IPS DF 6.9 (cell line): ENCODE results near the gene SLC51B.
A peak's percentile ranks its signal among the peaks of the same experiment; 100 is the strongest.
"Not testable (repeated sequence)": the region's sequence is repeated elsewhere in the genome, so short reads cannot be mapped to it uniquely, and the experiment has no call there.

Experiments
- DNase-seq: peaks from one replicate; pipeline ENCODE4 v3.0.0-alpha.2; 2013; ENCODE audit warnings: low read depth, low spot score
- H3K27ac ChIP-seq: one replicate; pipeline ENCODE4 v1.5.1; 2013; ENCODE audit warnings: low read length, control low read depth
- H3K27me3 ChIP-seq: 2 replicates; pipeline ENCODE4 v1.6.1; 2013; ENCODE audit warnings: mild to moderate bottlenecking, low read length; ENCODE audit not compliant: control insufficient read depth, insufficient read depth
- H3K36me3 ChIP-seq: 2 replicates; pipeline ENCODE4 v1.6.1; 2013; ENCODE audit warnings: low read length; ENCODE audit not compliant: control insufficient read depth, insufficient read depth
- H3K4me1 ChIP-seq: 2 replicates; pipeline ENCODE4 v1.6.1; 2013; ENCODE audit warnings: low read length; ENCODE audit not compliant: control insufficient read depth, insufficient read depth
- H3K4me3 ChIP-seq: 2 replicates; pipeline ENCODE4 v1.5.1; 2013; ENCODE audit warnings: mild to moderate bottlenecking, low read length
- H3K9me3 ChIP-seq: 2 replicates; pipeline ENCODE4 v1.6.1; 2013; ENCODE audit warnings: low read length, inconsistent platforms; ENCODE audit not compliant: control insufficient read depth, insufficient read depth
- WGBS: extraction: QIAGEN DNeasy Blood & Tissue Kit; methylation state at CpG from one replicate; pipeline ENCODE4 v1.1.7; 2013; ENCODE audit warnings: mixed read lengths, missing lambda C conversion rate; ENCODE audit not compliant: insufficient read length, insufficient coverage; 5-methylcytosine and 5-hydroxymethylcytosine counted together

SLC51B gene

DNA sequence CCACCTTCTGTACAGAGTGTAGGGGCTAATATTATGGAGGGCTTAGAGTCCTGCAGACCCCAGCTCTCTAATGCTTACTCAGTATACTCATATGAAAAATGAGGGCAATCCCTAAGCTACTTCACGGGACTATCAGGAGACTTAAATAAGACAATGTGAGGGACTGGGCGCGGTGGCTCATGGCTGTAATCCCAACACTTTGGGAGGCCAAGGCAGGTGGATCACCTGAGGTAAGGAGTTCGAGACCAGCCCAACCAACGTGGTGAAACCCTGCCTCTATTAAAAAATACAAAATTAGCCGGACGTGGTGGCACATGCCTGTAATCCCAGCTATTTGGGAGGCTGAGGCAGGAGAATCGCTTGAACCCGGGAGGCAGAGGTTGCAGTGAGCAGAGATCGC lies 54.6 kb downstream of the SLC51B start:
- WGBS: no CpG with 5 or more reads among the region's 10 CpGs
- not testable (repeated sequence) for H3K9me3 ChIP-seq, H3K36me3 ChIP-seq, H3K4me3 ChIP-seq, H3K27ac ChIP-seq, H3K4me1 ChIP-seq, H3K27me3 ChIP-seq, DNase-seq

DNA sequence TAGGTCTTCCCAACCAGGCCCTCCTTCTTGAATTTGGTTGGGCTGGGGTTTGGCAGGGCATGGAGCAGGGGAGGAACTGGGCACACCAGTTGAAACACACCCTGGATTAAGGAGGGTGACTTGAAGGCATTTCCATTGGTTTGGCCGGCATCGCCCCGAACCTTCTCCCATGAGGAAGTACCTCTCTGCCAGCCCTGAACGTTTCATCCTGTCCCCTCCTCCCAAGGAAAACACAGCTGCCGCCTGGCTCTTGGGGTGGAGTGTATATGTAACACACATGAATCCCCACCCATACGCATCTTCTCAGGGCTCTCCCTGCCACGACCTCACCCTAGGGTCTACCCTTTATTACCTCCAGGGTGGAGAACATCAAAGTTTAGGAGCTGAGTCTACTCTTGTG lies 55.3 kb downstream of the SLC51B start:
- DNase-seq: no peak
- Histone ChIP-seq H3K27me3 (peaks cover 3% of the 10 kb centered on the region; the same call in 1 of the 2 replicates), H3K4me3 (no peak overlapping the region), H3K36me3 (no peaks in the 10 kb centered on the region), H3K27ac (no peak overlapping the region), H3K9me3 (no peaks in the 10 kb centered on the region), H3K4me1 (no peaks in the 10 kb centered on the region; the same call in 1 of the 2 replicates)
- WGBS: no CpG with 5 or more reads among the region's 7 CpGs

DNA sequence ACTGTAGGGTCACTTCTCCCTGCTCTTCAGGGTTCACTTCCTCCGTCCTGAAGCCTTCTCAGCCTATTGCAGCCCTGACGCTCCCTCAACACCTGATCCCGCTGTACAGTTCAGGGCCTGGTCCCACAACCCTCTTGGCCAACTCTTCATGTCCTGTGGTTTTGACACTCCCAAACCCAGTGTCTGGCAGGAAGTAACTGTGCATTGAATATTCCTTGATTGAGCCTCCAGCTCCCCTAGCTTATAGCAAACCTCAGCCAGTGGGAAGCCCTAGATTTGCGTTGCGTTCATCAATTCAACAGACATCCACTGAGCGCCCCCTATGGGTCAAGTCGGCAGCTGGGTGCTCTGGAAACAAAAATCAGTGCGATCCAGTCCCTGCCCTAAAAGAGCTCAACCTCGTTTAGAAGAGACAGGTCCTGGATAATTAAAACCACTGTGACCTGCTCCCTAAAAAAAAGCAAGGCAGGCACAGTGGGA lies 56.3 kb downstream of the SLC51B start:
- Histone ChIP-seq H3K36me3 (no peaks in the 10 kb centered on the region), H3K4me1 (no peaks in the 10 kb centered on the region; the same call in 1 of the 2 replicates), H3K9me3 (no peaks in the 10 kb centered on the region), H3K27me3 (peaks cover 3% of the 10 kb centered on the region; the same call in 1 of the 2 replicates), H3K27ac (no peak overlapping the region), H3K4me3 (peak overlapping the region; percentile 28; the same call in 1 of the 2 replicates)
- DNase-seq: peak; percentile 68
- WGBS: no CpG with 5 or more reads among the region's 9 CpGs

DNA sequence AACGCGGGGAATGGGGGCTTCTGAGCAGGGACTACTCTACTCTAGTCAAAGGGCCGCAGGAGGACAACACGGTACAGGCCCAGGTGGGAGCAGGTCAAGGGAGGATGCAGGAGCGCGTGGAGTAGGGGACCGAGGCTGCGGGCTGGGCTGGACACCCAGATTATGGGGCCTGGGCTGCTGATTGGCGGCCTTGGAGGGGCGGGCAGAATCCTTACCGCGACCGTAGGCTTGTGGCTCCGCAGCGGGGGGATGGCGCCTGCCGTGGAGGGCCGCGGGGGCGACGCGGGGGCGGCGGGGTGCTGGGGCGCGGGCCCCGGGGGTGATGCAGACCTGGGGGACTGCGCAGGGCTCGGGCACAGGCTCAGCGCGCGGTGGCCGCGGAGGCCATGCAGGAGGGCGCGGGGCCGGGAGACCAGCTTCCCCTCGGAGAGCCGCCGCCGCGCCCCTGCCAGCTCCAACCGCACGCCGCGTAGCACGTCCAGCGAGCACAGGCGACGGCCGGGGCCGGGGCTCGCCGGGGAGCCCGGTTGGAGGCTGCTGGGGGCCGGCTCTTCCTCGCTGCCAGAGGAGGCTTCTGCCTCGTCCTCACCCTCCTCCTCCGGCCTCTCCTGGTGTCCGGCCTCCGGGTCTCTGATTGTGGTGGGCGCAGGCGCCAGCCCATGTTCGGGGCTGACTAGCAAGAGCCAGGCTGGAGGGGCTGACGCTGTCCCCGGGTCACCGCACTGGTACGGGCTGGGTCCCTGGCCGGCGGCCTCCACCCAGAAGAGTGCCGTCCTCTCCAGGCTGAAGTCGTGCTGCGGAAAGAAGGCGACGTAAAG lies 56.9 kb downstream of the SLC51B start:
- Histone ChIP-seq H3K4me1 (no peaks in the 10 kb centered on the region; the same call in 1 of the 2 replicates), H3K27ac (no peak overlapping the region), H3K27me3 (peaks cover 3% of the 10 kb centered on the region; the same call in 1 of the 2 replicates), H3K4me3 (peak overlapping the region; percentile 28; the same call in 1 of the 2 replicates), H3K36me3 (no peaks in the 10 kb centered on the region), H3K9me3 (no peaks in the 10 kb centered on the region)
- no peak for DNase-seq
- WGBS: no CpG with 5 or more reads among the region's 75 CpGs

DNA sequence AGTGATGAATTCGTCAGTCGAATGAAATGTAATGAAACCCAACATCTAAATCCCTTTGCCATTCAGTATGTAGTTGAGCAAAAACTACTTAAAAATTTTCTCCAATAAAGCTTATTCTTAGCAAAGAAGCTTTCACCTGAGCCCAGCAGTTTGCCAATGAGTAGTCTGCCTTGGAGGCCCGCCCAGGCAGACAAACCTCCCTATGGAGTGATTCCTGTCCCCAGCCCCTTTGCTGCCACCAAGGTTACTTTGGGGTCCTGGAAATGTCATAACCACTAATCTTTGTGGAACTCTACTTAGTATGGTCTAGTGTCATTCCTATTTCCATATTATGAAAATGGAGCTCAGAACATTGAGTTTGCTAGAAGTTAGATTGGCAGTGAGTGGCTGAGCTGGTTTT lies 57.7 kb downstream of the SLC51B start:
- no peaks in the 10 kb centered on the region for H3K9me3 ChIP-seq
- no peaks in the 10 kb centered on the region; the same call in 1 of the 2 replicates for H3K4me1 ChIP-seq
- no CpG with 5 or more reads among the region's 3 CpGs for WGBS
- no peak for DNase-seq
- H3K36me3 ChIP-seq: no peaks in the 10 kb centered on the region
- H3K4me3 ChIP-seq: no peak overlapping the region
- H3K27ac ChIP-seq: no peak overlapping the region
- H3K27me3 ChIP-seq: peaks cover 3% of the 10 kb centered on the region; the same call in 1 of the 2 replicates
